Stimulated activated CD4-positive, alpha-beta T cell treated with anti-CD3 and anti-CD28 coated beads, TNF-alpha, amount 100 ng/mL, for 1 hour (primary cell): ENCODE measurements around the gene CCDC85A.

Experiments used
- DNase-seq, 3 donors: peaks; one replicate each; pipeline ENCODE4 v3.0.0-alpha.2; 2020; ENCODE audit warnings: low read depth in 3 of 3, low spot score in 1 of 3

Gene CCDC85A

GRCh38 chr2:56192664-56193305 is 9.0 kb downstream of the CCDC85A start:
- DNase-seq = no peak

- no peak for DNase-seq
Observed at GRCh38 chr2:56195563-56195962, 11.8 kb downstream of the CCDC85A start.

GRCh38 chr2:56197816-56198215 is 14.0 kb downstream of the CCDC85A start:
- DNase-seq = no peak

GRCh38 chr2:56198936-56199335 is 15.1 kb downstream of the CCDC85A start:
- no peak for DNase-seq

- no peak for DNase-seq
Observed at GRCh38 chr2:56199492-56199891, 15.7 kb downstream of the CCDC85A start.

- DNase-seq = no peak
Observed at GRCh38 chr2:56202381-56203121, 18.8 kb downstream of the CCDC85A start.

GRCh38 chr2:56204556-56204955 is 20.8 kb downstream of the CCDC85A start:
- no peak for DNase-seq

GRCh38 chr2:56206250-56206649 is 22.5 kb downstream of the CCDC85A start:
- DNase-seq = no peak

- DNase-seq = no peak
Observed at GRCh38 chr2:56207760-56208159, 24.0 kb downstream of the CCDC85A start.

- no peak for DNase-seq
Observed at GRCh38 chr2:56208380-56208779, 24.6 kb downstream of the CCDC85A start.

GRCh38 chr2:56209701-56210100 is 25.9 kb downstream of the CCDC85A start:
- no peak for DNase-seq

- no peak for DNase-seq
Observed at GRCh38 chr2:56210291-56210690, 26.5 kb downstream of the CCDC85A start.

- DNase-seq = no peak
Observed at GRCh38 chr2:56211048-56211447, 27.3 kb downstream of the CCDC85A start.

- DNase-seq = no peak
Observed at GRCh38 chr2:56215911-56216310, 32.1 kb downstream of the CCDC85A start.

- no peak for DNase-seq
Observed at GRCh38 chr2:56217106-56217505, 33.3 kb downstream of the CCDC85A start.

GRCh38 chr2:56222481-56222880 is 38.7 kb downstream of the CCDC85A start:
- DNase-seq = no peak

- DNase-seq = no peak
Observed at GRCh38 chr2:56224316-56224715, 40.5 kb downstream of the CCDC85A start.

- DNase-seq = no peak
Observed at GRCh38 chr2:56227811-56228210, 44.0 kb downstream of the CCDC85A start.

GRCh38 chr2:56229397-56230060 is 45.7 kb downstream of the CCDC85A start:
- DNase-seq = no peak

- no peak for DNase-seq
Observed at GRCh38 chr2:56230156-56230555, 46.4 kb downstream of the CCDC85A start.

GRCh38 chr2:56231361-56231760 is 47.6 kb downstream of the CCDC85A start:
- DNase-seq = no peak

GRCh38 chr2:56232912-56233311 is 49.1 kb downstream of the CCDC85A start:
- no peak for DNase-seq
